Rectal smooth muscle tissue (tissue), 1 donor: ENCODE results near the gene QPRT.
"Not testable (repeated sequence)": the region's sequence is repeated elsewhere in the genome, so short reads cannot be mapped to it uniquely, and the experiment has no call there.

Experiments used
- H3K27ac ChIP-seq: one replicate; pipeline ENCODE4 v1.7.0; 2013; ENCODE audit warnings: low read depth, low read length, inconsistent platforms
- H3K27me3 ChIP-seq: one replicate; pipeline ENCODE4 v1.7.0; 2013; ENCODE audit warnings: low read length; ENCODE audit not compliant: control insufficient read depth, insufficient read depth
- H3K36me3 ChIP-seq: one replicate; pipeline ENCODE4 v1.7.0; 2013; ENCODE audit warnings: low read length; ENCODE audit not compliant: control insufficient read depth, insufficient read depth
- H3K4me1 ChIP-seq: one replicate; pipeline ENCODE4 v1.7.0; 2013; ENCODE audit warnings: low read length; ENCODE audit not compliant: control insufficient read depth, insufficient read depth
- H3K4me3 ChIP-seq: one replicate; pipeline ENCODE4 v1.7.0; 2013; ENCODE audit warnings: low read length
- H3K9ac ChIP-seq: one replicate; pipeline ENCODE4 v1.7.0; 2013; ENCODE audit warnings: low read length

Gene QPRT

GRCh38 chr16:29649588-29650494 lies 29.1 kb upstream of the QPRT start:
- H3K27me3 ChIP-seq, result no peaks in the 10 kb centered on the region
- H3K4me3 ChIP-seq, result no peak overlapping the region
- H3K36me3 ChIP-seq, result no peaks in the 10 kb centered on the region
- H3K27ac ChIP-seq, result no peak overlapping the region
- H3K4me1 ChIP-seq, result no peaks in the 10 kb centered on the region
- H3K9ac ChIP-seq, result no peak overlapping the region

- no peak overlapping the region for H3K27ac ChIP-seq
- H3K4me1 ChIP-seq, result no peaks in the 10 kb centered on the region
- no peak overlapping the region for H3K4me3 ChIP-seq
- H3K36me3 ChIP-seq, result no peaks in the 10 kb centered on the region
- no peak overlapping the region for H3K9ac ChIP-seq
- H3K27me3 ChIP-seq, result no peaks in the 10 kb centered on the region
Measured at GRCh38 chr16:29650771-29651170, 28.2 kb upstream of the QPRT start.

- Histone ChIP-seq H3K4me3 (no peak overlapping the region), H3K9ac (no peak overlapping the region), H3K4me1 (no peaks in the 10 kb centered on the region), H3K27me3 (no peaks in the 10 kb centered on the region), H3K27ac (no peak overlapping the region), H3K36me3 (no peaks in the 10 kb centered on the region)
Measured at GRCh38 chr16:29651774-29652349, 27.1 kb upstream of the QPRT start.

- no peaks in the 10 kb centered on the region for H3K27me3 ChIP-seq
- no peaks in the 10 kb centered on the region for H3K4me1 ChIP-seq
- no peak overlapping the region for H3K4me3 ChIP-seq
- no peak overlapping the region for H3K9ac ChIP-seq
- no peak overlapping the region for H3K27ac ChIP-seq
- H3K36me3 ChIP-seq, result no peaks in the 10 kb centered on the region
Measured at GRCh38 chr16:29653471-29653870, 25.5 kb upstream of the QPRT start.

GRCh38 chr16:29653890-29654289 lies 25.1 kb upstream of the QPRT start:
- H3K4me1 ChIP-seq, H3K27me3 ChIP-seq, H3K9ac ChIP-seq, H3K27ac ChIP-seq, H3K4me3 ChIP-seq, H3K36me3 ChIP-seq: not testable (repeated sequence)

- H3K36me3 ChIP-seq, result no peaks in the 10 kb centered on the region
- no peak overlapping the region for H3K4me3 ChIP-seq
- H3K9ac ChIP-seq, result no peak overlapping the region
- H3K4me1 ChIP-seq, result no peaks in the 10 kb centered on the region
- H3K27me3 ChIP-seq, result no peaks in the 10 kb centered on the region
- no peak overlapping the region for H3K27ac ChIP-seq
Measured at GRCh38 chr16:29656688-29657523, 22.1 kb upstream of the QPRT start.

GRCh38 chr16:29658705-29659104 lies 20.3 kb upstream of the QPRT start:
- H3K27ac ChIP-seq, result no peak overlapping the region

GRCh38 chr16:29662000-29662728 lies 16.8 kb upstream of the QPRT start:
- no peak overlapping the region for H3K27ac ChIP-seq

More at GRCh38 chr16:29658705-29659104, 20.3 kb upstream of the QPRT start:
- H3K4me3 ChIP-seq, result no peak overlapping the region
- H3K4me1 ChIP-seq, result no peaks in the 10 kb centered on the region
- no peaks in the 10 kb centered on the region for H3K36me3 ChIP-seq
- no peak overlapping the region for H3K9ac ChIP-seq
- H3K27me3 ChIP-seq, result no peaks in the 10 kb centered on the region

GRCh38 chr16:29662729-29663015 lies 16.3 kb upstream of the QPRT start:
- no peaks in the 10 kb centered on the region for H3K4me1 ChIP-seq
- H3K27me3 ChIP-seq, result no peaks in the 10 kb centered on the region
- peak overlapping the region; percentile 32 for H3K4me3 ChIP-seq
- no peak overlapping the region for H3K9ac ChIP-seq
- H3K27ac ChIP-seq, result no peak overlapping the region
- H3K36me3 ChIP-seq, result no peaks in the 10 kb centered on the region

More at GRCh38 chr16:29662000-29662728, 16.8 kb upstream of the QPRT start:
- Histone ChIP-seq H3K4me1 (no peaks in the 10 kb centered on the region), H3K4me3 (peak overlapping the region; percentile 32), H3K9ac (no peak overlapping the region), H3K27me3 (no peaks in the 10 kb centered on the region), H3K36me3 (no peaks in the 10 kb centered on the region)

GRCh38 chr16:29663016-29663806 lies 15.8 kb upstream of the QPRT start, which contains the start of gene SPN:
Gene SPN (plus strand): TSS chr16:29663247. CDS start chr16:29663729, 482 bp downstream.
- H3K4me1 ChIP-seq, result no peaks in the 10 kb centered on the region
- no peak within 1 kb of the TSS for H3K9ac ChIP-seq
- H3K27me3 ChIP-seq, result no peaks in the 10 kb centered on the region
- H3K27ac ChIP-seq, result no peak within 1 kb of the TSS
- no peaks in the 10 kb centered on the region for H3K36me3 ChIP-seq
- H3K4me3 ChIP-seq, result peak within 1 kb of the TSS; percentile 49

GRCh38 chr16:29663807-29664090 lies 15.2 kb upstream of the QPRT start:
- no peak overlapping the region for H3K9ac ChIP-seq
- peak overlapping the region; percentile 49 for H3K4me3 ChIP-seq
- no peaks in the 10 kb centered on the region for H3K27me3 ChIP-seq
- H3K4me1 ChIP-seq, result no peaks in the 10 kb centered on the region
- H3K27ac ChIP-seq, result no peak overlapping the region
- H3K36me3 ChIP-seq, result no peaks in the 10 kb centered on the region
